Stimulated activated CD8-positive, alpha-beta memory T cell treated with anti-CD3 and anti-CD28 coated beads, Interleukin-15, amount 100 ng/mL, for 24 hours (primary cell): ENCODE data around the gene MRPL51.
"Not testable (repeated sequence)": the region's sequence is repeated elsewhere in the genome, so short reads cannot be mapped to it uniquely, and the experiment has no call there.

Experiments used
- DNase-seq: peaks from one replicate; pipeline ENCODE4 v3.0.0-alpha.2; 2020; ENCODE audit warnings: low read depth

Gene MRPL51

GRCh38 chr12:6492838-6493496 lies at the start of gene MRPL51:
Gene MRPL51 (minus strand): TSS chr12:6493262. CDS start chr12:6493136, 126 bp downstream.
- peak; percentile 96 for DNase-seq

DNA sequence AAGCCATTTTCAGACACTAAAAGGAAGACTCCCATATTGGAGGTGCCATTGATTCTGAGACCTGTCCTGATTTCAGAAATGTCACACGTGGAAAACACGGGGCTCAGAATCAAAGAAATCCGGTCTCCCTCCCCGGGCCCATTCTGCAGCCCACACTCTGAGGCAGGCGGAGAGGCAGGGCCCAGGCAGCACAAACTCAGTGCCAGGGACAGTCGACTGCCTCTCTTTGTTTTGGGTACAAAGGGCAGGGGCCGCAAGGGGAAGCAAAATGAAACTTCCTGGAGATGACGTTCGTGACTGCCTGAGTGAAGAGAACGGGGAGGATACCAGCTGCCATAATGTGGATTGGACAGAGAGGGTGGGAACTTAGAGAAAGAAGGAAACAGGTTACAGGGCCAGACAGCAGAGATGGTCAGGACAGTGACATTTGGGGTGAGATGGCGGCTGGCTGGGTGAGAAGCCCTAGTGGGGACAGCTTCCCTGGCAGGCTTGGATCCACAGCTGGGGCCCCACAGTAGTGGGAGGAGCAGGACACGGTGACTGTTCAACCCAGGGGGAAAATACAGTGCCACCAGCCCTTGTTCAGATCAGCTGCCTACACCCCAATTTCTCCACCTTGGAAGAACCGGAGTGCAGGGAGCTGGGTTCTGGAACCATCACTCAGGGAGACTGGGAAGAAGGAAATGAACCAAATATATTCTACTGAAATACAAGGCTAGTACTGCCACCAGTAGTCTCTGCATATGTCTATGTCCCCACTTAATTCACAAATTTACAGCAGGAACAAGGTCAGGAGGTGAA lies 49.3 kb upstream of the MRPL51 start:
- DNase-seq: no peak

DNA sequence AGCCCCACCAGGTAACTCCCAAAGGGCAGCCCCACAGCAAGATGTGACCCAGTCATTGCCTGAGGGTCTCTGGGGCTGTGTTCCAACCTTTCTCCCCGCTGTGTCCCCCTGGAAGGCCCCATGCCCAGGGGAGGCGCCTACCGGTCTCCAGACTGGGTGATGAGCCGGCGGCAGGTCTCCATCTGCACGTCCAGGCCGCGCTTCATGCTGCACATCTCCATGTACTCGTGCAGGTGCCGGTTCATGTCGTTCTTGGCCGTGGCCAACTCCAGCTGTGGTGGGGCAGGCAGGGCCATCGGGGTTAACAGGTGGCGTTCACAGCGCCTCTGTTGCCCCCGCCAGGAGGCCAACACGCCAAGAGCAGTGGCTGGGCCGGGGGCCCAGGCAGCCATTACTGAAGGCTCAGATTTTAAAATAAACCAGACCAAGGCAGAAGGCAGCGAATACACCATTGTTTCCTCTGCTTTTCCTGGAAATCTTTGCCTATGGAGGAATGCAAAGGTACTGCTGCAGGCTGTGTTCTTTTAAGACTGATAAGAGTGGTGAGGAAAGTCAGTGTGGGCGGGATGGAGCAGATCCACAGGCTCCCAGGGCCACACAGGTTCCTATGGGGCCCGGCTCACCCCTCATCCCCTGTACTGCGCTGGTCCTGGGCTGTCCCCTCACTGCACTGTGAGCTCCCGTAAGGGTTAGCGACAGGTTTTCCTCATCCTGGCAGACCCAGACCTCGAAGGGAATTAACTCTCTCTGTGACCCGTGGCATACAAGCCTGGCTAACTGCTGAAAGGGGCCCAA lies 48.5 kb upstream of the MRPL51 start:
- no peak for DNase-seq

DNA sequence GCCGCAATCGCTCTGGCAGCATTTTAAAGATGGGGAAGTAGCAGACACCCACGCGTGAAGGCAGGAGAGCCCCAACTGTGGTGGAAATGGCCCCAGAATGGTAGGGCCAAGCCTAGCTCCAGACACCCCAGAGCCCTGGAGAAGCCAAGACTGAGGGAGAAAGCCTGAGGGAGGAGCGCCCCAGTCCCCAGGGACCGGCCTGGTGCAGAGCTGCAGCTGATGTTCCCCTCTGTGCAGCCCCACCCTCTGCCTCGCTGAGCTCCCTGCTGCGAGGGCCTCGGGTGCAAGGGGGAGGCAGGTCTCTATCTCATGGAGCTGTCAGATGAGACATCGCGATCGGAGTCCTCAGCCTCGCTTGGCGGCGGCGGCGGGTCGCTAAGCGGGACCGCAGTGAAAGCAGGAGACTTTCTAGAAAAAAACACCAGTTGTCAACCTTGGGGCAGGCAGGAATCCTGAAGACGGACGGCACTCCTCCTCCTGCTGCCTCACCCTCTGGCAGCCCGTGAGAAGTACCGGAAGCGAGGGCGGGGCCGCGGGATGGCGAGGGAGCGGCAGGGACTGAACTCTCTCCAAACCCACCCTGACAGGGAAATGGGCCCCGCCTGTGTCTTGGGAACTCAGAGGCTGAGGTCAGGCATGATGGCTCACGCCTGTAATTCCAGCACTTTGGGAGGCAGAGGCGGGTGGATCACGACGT lies 47.3 kb upstream of the MRPL51 start:
- DNase-seq: no peak

DNA sequence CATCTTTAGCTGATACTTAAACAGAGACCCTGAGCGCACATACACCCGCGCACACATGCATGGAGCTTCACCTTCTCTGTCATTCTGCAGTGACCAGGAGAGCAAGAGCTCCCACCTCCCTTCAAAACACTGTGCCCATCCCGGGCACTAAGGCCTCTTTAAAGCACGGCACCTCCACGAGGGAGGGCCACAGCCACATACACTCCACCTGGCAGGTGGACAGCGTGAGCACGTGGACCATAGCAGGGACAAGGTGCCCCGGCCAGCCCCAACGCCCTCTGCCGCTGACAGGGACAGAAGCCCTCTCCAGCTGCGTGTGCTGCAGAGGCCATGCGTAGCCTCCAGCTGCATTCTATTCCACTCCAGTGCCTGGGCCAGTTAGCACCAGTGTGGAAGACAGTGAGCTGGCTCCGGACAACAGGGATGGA lies 46.7 kb upstream of the MRPL51 start:
- DNase-seq: no peak

DNA sequence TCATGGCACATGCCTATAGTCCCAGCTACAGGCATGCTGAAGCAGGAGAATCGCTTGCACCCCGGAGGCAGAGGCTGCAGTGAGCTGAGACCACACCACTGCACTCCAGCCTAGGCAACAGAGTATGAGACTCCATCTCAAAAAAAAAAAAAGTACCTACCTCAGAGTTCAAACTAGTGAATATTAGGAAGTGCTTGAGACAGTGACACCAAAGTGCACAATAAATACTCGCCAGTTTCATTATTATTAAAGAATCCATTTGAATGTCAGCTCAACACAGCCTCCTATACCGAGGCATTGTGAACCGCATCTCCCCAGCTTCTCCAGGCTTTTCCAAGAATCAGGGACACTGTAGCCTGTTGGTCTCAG lies 46.2 kb upstream of the MRPL51 start:
- DNase-seq: no peak

- no peak for DNase-seq
Measured at GRCh38 chr12:6538420-6539313, 45.6 kb upstream of the MRPL51 start.

DNA sequence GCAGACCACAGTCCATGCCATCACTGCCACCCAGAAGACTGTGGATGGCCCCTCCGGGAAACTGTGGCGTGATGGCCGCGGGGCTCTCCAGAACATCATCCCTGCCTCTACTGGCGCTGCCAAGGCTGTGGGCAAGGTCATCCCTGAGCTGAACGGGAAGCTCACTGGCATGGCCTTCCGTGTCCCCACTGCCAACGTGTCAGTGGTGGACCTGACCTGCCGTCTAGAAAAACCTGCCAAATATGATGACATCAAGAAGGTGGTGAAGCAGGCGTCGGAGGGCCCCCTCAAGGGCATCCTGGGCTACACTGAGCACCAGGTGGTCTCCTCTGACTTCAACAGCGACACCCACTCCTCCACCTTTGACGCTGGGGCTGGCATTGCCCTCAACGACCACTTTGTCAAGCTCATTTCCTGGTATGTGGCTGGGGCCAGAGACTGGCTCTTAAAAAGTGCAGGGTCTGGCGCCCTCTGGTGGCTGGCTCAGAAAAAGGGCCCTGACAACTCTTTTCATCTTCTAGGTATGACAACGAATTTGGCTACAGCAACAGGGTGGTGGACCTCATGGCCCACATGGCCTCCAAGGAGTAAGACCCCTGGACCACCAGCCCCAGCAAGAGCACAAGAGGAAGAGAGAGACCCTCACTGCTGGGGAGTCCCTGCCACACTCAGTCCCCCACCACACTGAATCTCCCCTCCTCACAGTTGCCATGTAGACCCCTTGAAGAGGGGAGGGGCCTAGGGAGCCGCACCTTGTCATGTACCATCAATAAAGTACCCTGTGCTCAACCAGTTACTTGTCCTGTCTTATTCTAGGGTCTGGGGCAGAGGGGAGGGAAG lies 44.7 kb upstream of the MRPL51 start:
- not testable (repeated sequence) for DNase-seq

- DNase-seq: no peak
Measured at GRCh38 chr12:6536894-6537579, 44.0 kb upstream of the MRPL51 start.

- no peak for DNase-seq
Measured at GRCh38 chr12:6535960-6536847, 43.1 kb upstream of the MRPL51 start.

DNA sequence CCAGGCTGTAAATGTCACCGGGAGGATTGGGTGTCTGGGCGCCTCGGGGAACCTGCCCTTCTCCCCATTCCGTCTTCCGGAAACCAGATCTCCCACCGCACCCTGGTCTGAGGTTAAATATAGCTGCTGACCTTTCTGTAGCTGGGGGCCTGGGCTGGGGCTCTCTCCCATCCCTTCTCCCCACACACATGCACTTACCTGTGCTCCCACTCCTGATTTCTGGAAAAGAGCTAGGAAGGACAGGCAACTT lies 42.6 kb upstream of the MRPL51 start:
- DNase-seq: no peak

- no peak for DNase-seq
Measured at GRCh38 chr12:6534945-6535696, 42.1 kb upstream of the MRPL51 start.

GRCh38 chr12:6534695-6534944 lies 41.6 kb upstream of the MRPL51 start:
- no peak for DNase-seq

- peak; percentile 81 for DNase-seq
Measured at GRCh38 chr12:6533923-6534694, 41.0 kb upstream of the MRPL51 start, which contains the start of gene GAPDH. Gene GAPDH (plus strand): TSS chr12:6534517. CDS start chr12:6534833, 316 bp downstream.

- DNase-seq: no peak
Measured at GRCh38 chr12:6533653-6533922, 40.5 kb upstream of the MRPL51 start.

- DNase-seq: no peak
Measured at GRCh38 chr12:6532927-6533652, 40.0 kb upstream of the MRPL51 start.
